Astrocyte of the hippocampus (primary cell): ENCODE data around the gene PERCC1.
"Not testable (repeated sequence)": the region's sequence is repeated elsewhere in the genome, so short reads cannot be mapped to it uniquely, and the experiment has no call there.

Source experiments
- DNase-seq: peaks from one replicate; pipeline ENCODE4 v3.0.0; 2011; ENCODE audit warnings: low read depth, low spot score

Gene PERCC1

DNA sequence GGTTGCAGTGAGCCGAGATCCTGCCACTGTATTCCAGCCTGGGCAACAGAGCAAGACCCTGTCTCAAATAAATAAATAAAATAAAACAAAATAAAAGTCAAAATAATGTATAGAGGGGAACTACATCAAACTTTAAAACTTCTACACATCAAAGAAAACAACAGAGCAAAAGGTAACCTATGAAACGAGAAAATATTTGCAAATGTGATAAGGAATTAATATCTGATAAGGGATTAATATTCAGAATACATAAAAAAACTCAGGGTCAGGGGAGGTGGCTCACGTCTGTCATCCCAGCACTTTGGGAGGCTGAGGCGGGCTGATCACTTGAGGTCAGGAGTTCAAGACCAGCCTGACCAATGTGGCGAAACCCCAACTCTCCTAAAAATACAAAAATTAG is 38.3 kb downstream of the PERCC1 start:
- DNase-seq = not testable (repeated sequence)

DNA sequence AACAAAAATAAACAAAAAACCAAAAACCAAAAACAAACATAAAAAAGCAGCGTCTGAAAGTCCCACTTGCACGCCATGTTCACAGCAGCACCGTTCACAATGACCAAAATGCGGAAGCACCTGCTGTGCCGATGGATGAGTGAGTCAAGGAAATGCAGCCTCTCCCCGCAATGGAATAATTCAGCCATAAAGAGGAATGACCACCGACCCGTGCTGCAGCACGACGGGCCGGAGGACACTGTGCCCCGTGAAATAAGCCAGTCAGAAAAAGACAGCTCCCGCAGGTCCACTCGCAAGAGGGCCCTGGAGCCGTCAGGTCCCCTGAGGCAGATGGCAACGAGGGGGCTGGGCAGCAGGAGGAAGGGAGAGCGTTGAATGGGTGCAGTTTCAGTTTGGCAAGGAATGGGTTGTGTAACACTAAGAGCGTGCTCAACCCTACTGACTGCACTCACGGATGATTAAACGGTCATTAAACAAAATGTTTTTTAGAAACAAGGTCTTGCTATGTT is 38.9 kb downstream of the PERCC1 start:
- no peak for DNase-seq

DNA sequence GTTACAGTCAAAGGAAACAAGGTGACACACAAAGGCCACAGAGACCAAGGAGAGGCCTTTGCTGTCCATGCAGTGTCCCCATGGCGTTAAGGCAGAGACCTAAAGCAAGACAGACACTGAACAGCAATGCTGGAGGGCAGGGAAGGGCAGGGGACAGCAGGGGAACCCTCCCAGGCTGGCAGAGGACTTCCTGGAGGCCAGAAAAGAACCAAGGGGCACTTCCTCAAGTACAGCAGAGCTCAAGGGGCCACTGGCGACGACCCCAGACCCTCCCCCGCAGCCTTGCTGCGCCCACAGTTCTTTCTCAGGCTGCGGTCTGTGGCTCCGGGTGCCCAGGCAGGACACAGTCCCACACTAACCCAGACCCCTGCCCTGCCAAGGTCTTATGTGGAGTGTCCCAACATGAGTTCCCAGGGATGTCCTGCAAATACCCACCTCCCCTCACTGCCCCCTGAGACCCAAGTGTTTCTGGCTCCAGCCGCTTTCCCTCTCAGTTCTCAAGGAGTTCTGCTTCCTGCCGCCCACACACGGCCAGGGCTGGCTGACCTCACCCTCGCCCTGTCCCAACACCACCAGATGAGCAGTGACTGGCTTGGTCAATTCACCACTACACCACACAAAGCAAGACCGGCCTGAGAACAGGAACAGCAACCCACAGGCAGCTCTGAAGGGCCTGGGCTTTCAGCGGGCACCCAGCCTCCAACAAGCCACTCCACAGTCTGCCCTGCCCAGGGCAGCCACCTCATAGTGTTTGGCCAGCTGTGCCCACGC is 39.8 kb downstream of the PERCC1 start:
- peak; percentile 13 for DNase-seq

DNA sequence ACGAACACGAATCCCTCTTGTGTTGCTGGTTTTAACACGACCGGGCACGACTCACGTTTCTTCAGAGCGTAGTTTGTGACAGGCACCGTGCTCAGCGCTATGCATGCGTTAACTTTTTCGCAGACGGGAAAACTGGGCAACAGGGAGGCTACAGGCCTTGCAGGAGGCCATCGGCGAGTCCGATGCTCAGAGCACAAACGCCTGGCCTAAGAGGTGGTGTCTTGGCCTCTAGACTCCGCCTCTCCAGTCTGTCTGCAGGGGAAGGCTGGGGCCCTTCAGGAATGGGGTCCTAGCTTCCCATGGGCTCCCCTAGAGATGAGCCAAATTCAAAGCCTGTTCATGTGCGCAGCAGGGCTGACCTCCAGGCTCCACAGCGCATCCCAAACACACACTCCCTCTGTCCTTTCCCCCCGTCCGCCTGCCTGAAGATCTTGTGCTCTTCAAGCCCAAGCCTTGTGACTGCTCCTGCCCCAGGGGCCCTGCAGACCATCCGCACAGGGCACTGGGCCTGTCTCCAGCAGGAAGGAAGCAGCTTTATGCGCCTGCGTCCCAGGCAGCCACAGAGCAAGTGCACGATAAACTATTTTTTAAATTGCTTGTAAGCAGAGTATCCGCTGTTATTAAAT is 40.8 kb downstream of the PERCC1 start:
- DNase-seq = no peak

DNA sequence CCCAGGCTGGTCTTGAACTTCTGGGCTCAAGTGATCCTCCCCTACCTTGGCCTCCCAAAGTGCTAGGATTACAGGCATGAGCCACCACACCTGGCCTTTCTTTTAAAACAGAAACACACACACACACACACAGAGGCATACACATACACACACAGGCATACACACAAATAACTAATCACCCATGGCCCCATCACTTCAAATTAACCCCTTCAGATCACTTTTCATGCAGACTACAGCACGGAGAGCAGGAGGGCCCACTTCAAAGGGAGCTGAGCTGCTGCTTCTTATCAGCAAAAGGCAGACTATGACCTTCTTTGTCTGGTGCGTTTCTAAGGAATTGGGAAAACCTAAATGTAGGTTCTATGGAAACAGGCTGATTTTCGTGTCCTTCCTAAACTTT is 42.1 kb downstream of the PERCC1 start:
- no peak for DNase-seq

DNA sequence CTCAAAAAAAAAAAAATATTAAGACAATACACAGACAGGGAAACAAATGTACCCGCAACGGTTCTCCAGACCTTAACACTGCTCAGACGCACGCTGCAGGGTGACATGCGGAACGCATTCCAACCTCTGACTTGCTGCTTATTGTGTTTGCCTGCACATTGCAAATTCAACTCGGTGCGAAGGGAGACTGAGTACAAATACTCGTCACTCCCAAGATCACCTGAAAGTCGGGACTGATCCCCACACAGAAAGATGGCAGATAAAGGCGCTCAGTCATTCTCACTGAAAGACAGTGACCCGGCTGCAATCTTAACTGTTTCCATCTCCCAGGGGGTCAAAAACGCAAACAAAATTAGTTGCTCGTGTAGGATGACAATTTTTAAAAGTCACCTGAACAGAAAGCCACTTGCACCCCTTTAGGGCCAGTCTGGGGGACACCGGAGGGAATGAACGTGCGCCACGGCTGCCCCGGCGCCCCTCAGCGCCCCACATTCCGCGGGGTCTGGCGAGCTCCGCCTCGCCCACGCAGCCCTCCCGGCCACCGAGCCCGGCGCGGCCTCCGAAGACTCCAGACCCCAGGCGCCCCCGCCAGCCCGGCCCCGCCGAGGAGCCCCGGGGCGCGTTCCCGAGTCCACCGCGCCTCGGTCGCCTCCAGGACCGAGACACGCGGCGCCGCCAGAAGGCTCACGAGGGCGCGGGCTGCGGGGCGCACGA is 43.4 kb downstream of the PERCC1 start:
- DNase-seq = peak; percentile 28

DNA sequence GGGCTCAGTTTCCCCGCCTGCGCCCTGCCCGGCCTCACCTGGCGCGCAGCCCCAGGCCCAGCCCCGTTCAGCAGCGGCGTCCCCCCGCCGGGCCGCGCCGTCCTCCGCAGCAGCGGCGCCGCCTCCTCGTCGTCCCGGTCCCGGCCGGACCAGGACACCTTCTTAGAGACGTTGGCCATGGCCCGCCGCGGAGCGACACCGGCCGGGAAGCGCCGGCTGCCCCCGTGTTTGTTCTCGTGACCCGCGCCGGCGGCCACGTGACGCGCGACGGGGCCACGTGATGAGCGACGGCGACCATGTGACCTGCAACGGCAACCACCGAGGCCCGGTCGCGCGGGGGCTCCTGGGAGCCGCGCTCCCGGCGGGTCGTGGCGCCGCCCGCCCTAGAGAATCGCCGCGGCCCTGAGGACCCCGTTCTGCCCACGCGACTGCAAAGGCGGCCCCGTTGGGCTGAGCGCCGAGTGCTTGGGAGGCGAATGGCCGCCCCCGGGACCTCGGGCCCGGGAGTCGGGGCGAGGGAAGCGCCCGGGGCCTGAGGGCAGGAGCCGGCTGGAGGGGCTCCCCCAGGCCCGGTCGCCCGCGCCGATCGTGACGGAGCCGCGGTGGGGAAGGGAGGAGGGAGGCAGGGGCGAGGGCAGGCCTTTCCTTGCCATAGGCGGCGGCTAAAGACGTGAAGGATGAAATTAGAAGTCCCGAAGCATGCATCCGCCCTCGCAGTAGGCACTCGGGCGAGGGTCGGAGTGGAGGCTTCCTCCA is 44.1 kb downstream of the PERCC1 start, which contains the start of gene CLCN7:
CLCN7 (minus strand) TSS at position 233 of the 756 bp plus-strand sequence; CDS start at position 179, 54 bp downstream.
- DNase-seq = peak; percentile 96

DNA sequence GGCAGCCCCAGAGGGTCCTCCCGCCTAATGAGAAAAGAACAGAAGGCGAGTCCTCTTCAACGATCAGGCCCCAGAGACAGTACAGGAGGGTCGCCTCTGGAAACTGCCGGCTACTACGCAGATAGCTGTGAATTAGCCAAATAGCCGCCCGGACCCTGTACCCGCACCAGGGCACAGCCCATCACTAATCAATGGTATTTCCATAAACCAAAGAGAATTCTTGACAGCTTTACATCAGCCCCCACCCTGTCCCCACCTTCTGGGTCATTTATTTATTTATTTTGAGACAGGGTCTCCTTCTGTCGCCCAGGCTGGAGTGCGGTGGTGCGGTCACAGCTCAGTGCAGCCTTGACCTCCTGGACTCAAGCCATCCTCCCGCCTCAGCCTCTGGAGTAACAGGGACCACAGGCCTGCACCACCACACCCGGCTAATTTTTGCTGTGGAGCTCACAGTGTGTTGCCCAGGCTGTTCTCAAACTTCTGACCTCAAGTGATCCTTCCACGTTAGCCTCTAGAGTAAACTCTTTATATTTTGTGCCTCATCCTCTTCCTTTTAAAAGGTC is 44.8 kb downstream of the PERCC1 start:
- DNase-seq = no peak

DNA sequence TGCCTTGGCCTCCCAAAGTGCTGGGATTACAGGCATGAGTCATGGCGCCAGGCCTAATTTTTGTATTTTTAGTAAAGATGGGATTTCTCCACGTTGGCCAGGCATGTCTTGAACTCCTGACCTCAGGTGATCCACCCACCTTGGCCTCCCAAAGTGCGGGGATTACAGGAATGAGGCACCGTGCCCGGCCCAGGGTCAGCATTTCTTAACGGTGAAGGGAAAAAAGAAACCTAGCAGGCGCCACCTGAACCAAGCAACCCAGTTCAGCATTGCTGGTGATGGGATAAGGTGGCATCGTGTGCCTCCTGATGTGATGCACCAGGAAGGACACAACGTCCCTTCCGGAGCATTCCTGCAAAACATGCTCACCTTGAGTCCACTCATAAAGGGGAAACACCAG is 46.2 kb downstream of the PERCC1 start:
- no peak for DNase-seq

DNA sequence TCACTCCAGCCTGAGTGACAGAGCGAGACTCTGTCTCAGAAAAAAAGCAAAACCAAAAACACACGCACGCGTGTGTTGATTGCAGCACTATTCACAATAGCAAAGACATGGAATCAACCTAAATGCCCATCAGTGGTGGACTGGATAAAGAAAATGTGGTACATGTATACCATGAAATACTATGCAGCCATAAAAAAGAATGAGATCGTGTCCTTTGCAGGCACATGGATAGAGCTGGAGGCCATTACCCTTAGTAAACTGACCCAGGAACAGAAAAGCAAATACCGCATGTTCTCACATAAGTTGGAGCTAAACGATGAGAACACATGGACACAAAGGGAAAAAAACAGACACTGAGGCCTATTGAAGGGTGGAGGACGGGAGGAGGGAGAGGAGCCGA is 48.1 kb downstream of the PERCC1 start:
- not testable (repeated sequence) for DNase-seq

DNA sequence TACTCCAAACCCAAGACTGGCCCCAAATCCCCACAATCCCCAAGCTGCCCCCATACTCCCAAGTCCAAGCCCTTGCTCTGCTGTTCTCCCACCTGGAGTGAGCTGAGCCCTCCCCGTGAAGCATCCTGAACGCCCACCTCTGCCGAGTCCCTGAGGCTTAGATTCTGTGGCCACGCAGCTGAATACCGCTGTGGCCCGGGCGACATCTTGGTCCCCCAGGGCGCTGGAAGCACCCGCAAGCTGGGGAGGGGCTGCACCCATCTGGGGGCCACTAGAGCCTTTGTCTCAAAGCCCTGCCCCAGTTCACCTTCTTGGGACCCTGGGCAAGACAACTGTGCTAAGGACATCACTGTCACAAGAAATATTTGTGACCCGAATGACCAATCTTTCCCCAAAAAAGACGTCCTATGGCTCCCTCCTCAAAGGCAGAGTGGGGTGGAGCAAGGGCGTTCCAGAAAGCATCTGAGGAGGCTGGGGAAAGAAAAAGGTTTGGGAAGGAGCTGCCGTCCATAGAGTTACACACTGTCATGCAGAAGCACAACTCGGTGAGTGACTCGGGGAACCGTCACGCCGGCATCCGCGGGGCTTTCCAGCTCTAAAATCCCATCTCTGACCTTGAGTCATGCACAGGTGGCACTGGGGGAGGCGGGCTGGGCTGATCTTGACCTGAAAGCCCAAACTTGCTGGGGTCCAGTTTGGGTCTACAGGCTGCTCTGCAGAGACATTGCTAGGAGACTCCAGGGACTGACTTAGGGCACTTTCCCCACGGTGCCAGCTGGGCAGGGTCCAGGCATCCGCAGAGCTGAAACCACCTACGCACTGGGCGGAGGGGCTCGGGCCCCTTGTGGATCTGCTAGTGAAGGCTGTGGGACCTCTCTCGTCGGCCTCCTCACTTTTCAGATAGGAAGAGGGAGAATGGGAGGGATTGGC is 51.3 kb downstream of the PERCC1 start:
- DNase-seq = peak; percentile 27
